GM12801 (cell line): ENCODE results near the gene LPP.

Experiments
- CTCF ChIP-seq: IDR thresholded peaks from one replicate; pipeline ENCODE4 v1.5.1; 2011; ENCODE audit warnings: control low read depth; ENCODE audit not compliant: insufficient read length; ENCODE audit errors: extremely low read depth

The LPP gene

GRCh38 chr3:188684276-188684675 is 530.3 kb downstream of the LPP start:
- no peak for TF ChIP-seq CTCF

- TF ChIP-seq CTCF: no peak
These were observed 531.8 kb downstream of the LPP start for GRCh38 chr3:188685789-188686188.

GRCh38 chr3:188686324-188686723 is 532.4 kb downstream of the LPP start:
- no peak for TF ChIP-seq CTCF

- no peak for TF ChIP-seq CTCF
These were observed 533.4 kb downstream of the LPP start for GRCh38 chr3:188687389-188687788.

GRCh38 chr3:188689101-188689574 is 535.2 kb downstream of the LPP start:
- TF ChIP-seq CTCF: no peak

GRCh38 chr3:188690064-188690463 is 536.1 kb downstream of the LPP start:
- no peak for TF ChIP-seq CTCF

GRCh38 chr3:188691004-188691403 is 537.0 kb downstream of the LPP start:
- TF ChIP-seq CTCF: no peak

GRCh38 chr3:188691665-188692064 is 537.7 kb downstream of the LPP start:
- no peak for TF ChIP-seq CTCF
